DMS153 treated with DMSO at 0.1 percent for 48 hours (cell line): ENCODE data around the gene KLK7.
A peak's percentile ranks its signal among the peaks of the same experiment; 100 is the strongest.

Experiments
- DNase-seq: peaks from one replicate; lab custom pipeline; 2025; ENCODE audit not compliant: unreplicated experiment; lab: John Stamatoyannopoulos, UW

Gene KLK7

DNA sequence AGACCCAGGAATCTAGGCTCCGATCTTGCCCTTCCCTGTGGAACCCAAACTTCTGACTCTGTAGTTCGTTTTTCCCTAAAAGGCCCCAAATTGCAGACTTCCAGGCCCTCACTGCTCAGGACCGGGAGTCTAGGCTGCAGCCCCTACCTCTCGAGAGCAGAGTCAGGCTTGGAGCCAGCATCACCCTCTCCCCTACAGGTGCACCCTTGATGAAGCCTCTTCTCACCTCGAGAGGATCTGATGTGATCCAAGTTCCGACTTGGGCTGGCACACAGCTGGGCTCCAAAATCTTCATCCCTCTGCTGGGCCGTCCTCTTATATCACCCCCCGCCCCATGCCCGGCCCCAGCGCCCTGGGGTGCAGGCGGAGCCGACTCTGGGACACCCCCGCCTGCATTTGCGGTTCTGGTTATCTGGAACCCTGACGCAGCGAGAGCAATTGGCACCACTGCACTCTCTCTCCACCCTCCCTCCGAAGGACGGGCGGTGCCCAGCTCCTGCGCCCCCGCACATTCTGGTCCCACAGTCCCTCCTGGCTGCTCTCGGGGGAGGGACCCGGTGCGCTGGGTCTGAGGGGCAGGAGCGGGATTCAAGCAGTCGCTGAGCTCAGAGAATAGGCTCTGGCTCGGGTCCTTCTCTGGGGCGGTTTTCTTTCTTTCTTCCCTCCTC, at the start of gene KLK7:
TSS of gene KLK7 (minus strand) at position 293 of the 668 bp plus-strand sequence. CDS start 1,518 bp downstream, outside the sequence.
- DNase-seq = no peak

DNA sequence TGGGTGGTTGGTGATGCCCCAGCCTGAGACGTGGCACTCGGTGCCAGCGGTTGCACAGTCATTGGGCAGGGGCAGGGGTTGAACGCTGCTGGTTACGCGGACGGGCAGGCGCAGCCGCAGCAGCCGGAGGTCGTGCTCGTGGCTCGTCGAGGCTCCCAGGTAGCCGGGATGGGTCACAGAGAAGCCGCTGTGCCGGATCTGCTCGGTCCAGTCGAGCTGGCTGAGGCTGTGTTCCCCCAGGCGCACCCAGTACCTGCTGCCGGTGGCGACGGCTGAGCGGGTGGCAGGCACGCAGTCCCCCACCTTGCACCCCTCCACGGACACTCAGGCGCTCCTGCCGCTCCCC, 48.1 kb upstream of the KLK7 start:
- DNase-seq = no peak

DNA sequence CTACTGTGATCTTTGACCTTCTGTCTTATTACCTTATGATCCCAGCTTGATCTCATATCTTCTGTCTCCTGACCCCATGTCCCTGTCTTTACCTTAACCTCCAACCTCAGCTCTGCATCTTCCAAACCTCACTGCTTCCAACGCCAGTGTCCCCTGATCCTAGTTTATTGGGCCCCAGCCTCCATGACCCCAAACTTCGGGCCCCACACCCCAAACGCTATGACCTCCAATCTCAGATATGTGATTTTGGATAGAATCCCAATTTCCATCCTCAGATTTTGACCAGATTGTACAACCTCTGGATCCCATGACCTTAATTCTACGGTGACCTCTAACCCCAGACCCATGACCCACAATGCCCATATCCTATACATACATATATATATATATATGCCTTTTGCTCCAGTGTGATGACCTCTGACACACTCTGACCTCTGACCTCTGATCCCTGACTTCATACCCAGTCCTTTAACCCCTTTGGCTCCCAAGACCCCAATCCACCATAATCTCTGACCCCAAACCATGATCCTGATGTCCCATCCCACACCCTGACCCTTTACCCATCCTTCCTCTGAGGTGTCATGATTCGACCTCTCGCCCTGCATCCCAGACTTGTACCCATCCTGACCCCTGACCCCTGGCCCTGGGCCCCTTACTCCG, 47.6 kb upstream of the KLK7 start:
- no peak for DNase-seq

DNA sequence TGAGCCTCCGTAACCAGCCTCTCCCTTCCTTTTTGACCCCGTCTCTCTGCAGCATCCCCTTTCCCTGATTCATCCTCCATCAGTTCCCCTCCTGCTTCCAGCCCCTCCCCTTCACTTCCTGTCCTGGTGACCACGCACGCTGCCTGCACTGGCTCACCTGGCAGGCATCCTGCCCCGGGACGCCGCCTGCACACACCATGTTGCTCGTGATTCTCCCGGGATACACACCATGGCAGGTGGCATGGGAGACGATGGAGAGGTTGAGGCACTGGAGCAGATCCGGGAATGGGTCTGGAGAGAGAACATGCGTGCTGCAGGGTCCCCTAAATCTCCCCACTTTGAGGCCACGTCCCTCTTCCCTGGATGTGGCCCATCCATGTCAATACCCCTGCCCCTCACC, 46.9 kb upstream of the KLK7 start:
- no peak for DNase-seq

DNA sequence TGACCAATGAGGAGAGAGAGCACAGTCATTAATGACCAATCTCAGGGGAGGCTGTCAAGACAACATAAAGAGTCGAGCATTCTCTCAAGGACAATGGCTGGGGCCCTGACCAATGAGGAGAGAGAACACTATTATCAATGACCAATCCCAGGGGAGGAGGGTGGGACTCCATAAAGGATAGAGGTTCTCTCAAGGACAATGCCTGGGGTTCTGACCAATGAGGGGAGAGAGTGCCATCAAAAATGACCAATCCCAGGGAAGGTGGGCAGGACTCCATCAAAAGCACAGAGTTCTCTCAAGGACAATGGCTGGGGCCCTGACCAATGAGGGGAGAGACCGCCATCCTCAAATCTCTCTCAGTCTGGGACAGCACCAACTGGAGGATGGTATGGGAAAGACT, 46.0 kb upstream of the KLK7 start:
- no peak for DNase-seq

DNA sequence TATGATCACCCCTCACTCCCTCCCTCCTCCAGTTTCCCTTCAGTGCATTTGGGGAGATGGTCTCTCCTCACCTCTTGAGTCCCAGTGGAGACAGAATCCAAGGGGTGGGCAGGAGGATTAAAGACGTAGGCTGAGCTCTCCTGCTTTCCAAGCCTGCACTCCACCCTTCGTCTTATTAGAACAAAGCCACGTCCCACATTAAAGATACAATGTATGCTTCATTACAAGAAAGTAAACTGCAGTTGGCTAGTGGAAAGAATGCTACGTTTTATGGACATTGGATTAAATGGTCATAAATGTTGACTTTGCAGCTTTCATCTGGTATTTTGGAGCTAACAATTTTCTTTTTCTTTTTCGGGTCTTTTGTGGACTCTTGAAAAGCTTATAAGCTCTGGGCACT, 44.2 kb upstream of the KLK7 start:
- DNase-seq = no peak

DNA sequence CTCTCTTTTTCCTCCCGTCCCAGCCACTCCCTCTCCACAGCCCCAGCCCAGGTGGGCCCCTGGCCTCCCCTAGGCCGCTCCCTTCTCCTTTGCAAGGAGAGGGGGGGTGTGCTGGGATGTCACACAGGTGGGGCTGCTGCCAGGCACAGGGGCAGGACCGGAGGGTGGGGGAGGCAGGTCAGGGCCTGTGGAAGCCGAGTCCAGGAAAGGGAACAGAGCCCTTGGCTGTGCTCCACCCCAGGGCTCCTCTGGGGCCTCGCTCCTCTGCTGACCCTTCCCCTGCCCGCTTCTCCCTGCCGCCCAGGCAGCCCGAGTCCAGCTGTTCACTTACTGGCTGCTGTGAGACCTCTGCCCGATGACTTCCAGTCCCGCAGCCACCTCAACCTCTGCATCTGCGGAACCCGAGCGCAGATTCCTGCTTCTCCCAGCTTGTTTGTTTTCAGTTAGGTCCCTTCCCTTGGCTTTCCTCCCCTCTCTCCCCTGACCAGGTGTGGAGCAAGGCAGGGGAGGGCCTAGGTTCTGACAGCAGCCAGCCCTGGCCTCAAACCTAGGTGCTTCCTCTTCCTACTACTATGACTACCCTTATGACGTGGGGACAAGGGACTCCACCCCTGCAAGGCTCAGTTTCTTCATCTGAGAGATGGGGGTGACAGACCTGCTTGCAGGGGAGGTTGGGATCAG, 43.5 kb upstream of the KLK7 start:
- DNase-seq = no peak

DNA sequence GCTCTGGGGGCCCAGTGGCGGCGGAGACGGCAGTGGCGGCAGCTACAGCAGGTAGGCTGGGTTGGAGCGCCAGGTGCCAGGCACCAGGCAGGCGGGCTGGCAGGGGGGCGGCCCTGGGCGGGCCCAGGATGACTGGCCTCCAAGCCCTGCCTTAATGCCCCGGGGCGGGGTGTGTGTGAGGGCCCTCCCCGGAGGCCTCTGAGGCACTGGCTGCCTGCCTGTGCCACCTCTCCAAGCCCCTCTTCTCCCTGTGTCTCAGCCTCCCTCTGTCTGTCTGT, 42.8 kb upstream of the KLK7 start, which contains the start of gene KLK11:
TSS of gene KLK11 (minus strand) at position 63 of the 278 bp plus-strand sequence. CDS start 985 bp downstream, outside the sequence.
- DNase-seq = peak; percentile 25

DNA sequence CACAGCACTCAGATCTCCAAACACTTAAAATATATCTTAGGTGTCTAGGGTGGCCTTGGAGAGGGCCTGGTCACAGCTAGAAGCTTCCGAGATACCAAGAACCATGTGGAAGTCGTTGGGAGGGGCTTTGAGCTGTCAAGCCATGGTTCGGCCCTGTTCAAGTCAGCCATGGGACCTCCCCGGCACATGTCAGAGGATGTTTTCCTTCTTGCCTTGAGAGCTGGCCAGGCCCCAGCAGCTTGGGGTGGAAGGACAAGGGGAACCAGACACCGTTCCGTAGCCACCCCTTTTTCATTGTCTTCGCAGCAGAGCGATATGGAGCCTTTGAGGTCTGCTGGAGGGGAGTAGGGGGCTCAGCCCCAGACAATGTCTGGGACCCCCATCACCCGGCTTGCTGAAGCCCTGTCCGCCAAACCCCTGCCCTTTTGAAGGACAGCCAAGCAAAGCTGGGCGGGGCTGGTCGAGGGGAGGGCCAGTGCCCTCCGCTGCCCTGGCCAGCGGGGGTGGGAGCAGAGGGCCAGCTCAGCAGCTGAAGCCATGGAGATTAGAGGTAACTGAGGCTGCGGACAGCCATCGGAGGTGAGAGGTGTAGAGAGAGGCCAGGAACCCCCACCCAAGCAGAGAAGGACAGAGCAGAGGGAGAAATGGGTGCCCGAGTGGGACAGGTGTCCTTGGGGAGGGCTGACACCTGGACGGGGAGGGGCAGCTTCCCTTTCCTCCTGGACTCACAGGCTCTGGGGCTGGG, 42.3 kb upstream of the KLK7 start:
- no peak for DNase-seq

DNA sequence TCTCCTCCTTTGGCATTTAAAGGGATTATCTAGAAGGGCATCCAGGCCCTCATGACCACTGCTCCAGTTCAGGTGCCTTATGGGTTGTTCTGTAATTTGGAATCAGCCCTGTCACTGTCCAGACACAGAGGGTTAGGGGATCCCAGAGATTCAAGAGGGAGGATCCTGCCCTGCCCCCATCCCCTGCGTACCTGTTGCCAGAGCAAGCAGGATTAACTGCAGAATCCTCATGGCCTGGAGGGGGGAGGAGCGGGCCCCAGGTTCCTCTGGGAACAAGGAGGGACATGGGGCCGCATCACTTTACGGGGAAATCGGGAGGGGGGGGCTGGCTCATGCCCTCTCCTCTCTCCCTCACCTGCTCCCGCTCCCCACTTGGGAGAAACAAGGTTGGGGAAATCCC, 41.7 kb upstream of the KLK7 start:
- DNase-seq = no peak

DNA sequence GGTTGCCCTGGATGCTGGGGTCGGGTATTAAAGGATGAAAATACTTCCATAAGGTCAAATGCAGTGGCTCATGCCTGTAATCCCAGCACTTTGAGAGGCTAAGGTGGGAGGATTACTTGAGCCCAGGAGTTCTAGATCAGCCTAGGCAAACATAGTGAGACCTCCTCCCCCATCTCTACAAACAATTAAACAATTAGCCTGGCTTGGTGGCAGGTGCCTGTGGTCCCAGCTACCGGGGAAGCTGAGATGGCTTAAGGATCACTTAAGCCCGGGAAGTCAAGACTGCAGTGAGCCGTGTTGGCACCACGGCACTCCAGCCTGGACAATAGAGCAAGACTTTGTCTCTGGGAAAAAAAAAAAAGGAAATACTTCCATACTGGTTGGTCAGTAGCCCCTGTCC, 41.2 kb upstream of the KLK7 start:
- DNase-seq = no peak

DNA sequence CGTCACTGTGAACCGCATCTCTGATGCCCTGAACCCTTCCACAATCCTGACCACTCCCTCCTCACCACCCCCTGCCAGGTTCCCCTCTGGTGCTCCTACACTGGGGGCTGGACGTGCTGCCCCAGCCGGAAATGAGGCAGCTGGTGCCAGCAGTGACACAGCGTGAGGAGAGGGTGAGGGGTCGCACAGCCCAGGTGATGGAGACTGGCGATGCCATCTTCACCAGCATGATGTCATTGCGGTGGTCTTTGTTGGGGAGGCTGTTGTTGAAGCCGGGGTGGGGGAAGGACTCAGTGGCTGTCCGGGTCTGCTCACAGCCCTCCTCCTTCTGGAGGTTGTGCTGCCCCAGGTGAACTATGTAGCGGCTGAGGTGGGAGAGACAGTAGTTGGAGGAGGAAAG, 40.2 kb upstream of the KLK7 start:
- DNase-seq = no peak

DNA sequence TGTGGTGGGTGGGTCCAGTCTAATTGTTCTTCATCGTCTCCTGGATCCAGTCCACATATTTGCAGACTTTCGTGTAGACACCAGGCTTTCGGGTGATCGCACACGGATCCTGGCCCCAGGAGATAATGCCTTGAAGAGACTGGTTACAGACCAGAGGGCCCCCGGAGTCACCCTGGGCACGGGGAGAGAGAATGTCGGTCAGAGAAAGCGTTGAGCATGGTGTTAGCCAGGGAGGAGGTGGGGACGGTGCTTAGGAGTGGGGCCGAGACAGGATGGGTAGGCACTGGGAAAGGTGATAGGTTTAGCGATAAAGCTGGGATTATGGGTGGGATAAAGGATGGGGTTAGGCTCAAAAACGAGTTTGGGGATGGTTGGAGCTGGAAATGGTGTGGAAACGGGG, 38.8 kb upstream of the KLK7 start:
- DNase-seq = no peak

DNA sequence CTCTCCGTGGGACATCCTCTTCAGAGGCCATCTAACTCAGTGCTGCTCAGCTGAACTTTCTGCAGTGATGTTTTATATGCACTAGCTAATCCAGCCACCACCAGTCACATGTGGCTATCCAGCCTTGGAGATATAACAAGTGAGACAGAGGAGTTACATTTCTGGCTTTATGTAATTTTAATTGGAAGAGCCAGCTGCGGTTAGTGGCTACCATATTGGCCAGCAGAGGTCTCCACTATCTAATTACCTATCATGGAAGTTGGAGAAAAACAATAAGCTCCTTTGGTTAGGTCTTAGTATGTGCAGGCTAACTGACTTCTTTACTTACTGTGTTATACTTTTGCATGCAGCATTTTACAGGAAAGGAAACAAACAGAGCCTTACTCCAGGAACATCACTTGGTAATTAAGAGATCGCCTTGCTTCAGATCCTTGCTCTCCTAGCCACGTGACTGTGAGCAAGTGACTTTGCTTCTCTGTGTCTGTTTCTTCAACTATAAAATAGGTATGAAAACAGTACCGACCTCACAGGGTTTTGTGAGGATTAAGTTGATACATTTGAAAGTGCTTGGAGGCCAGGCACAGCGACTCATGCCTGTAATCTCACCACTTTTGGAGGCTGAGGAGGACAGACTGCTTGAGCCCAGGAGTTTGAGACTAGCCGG, 37.4 kb upstream of the KLK7 start:
- DNase-seq = peak; percentile 75

DNA sequence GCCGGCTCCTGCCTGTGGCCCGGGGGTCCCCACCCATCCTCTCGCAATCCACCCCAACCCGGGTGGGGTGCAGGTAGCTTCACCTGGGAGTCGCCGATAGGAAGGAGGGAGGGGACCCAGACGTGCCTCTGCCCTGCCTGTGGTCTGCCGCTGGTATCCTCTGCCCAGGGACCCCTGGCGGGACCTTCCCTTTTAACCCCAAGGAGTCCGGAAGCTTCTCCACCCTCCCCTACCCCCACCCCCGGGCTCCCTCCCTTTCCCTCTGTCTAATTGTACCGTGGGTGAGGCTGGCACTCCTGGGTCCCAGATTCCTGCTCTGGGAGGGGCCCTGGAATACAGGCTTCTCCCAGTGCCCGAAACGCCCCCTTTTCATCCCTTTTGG, 35.8 kb upstream of the KLK7 start, which contains the start of gene KLK10:
TSS of gene KLK10 (minus strand) at position 166 of the 382 bp plus-strand sequence. CDS start 579 bp downstream, outside the sequence.
- no peak for DNase-seq

DNA sequence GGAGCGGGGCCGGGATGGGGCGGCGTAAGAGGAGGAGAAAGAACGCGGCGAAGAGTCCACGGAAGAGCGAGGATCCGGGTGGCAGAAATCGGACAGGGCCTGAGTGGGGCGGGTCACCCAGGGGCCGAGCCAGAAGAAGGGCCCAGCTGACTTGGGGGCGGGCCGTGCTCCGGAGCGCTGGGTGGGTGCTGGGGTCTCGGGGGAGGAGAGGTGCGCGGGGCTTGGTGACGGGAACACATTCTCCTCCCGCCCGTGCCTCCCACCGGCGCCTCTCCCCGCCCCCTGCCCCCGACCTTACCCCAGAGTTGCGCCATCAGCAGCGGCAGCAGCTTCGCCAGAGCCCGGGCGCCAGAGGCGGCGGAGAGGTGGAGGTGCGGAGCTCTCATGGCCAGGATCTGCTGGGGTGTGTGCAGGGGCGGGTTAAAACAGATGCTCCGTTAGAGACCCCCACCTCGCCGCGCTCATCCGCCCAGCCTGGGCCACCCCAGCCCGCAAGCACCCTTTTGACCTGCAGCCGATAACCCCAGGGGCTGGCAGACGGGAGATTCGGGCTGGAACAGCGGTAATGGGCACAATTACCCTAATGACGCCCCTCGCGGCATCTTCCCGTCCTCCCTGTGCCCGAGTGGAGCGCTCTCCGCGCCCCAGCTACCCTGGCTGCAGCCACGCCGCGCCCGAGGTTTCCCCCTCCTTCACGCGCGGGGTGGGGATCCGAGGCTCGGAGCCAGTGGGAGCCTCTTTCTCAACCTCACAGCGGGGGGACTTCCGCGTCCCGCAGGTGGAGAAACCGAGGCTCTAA, 35.2 kb upstream of the KLK7 start:
- no peak for DNase-seq

DNA sequence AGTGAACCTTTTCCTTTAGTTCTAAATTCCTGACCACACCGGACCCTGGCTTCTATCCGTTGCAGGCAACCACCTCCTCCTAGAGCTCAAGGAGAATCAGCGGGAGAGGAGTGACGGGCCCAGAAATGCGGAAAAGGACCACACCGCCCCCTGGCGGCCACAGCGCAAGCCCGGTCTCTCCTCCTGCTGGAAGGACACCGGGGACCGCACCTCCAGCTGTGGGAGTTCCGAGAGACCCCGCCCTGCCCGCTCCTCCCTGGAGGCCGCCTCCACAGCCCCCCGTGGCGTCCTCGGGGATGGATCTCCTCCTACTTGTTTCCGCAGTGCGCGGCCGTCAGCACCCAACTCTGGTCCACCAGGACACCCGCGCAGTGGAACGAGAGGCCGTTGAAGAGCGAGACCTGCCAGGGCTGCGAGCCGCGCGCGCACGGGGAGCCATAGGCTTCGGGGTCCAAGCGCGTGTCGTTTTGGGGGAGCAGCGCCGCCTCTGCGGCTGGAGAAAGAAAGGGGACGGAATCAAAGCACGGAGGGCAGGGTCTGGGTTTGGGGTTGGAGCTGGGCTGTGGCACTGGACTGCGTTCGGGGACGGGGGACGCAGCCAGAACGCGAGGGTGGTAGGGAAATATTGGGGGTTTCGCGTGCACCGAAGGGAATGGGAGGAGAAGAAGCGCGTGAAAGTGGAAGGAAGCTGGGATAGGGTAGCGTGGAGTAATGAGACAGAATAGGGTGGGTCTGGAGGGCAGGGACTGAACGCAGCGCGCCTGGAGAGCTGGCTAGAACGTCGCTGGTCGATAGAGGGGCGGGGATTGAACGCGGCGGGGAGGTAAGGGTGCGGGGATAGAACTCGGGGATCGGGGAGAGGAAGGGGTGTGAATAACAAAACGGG, 33.3 kb upstream of the KLK7 start:
- DNase-seq = peak; percentile 43

DNA sequence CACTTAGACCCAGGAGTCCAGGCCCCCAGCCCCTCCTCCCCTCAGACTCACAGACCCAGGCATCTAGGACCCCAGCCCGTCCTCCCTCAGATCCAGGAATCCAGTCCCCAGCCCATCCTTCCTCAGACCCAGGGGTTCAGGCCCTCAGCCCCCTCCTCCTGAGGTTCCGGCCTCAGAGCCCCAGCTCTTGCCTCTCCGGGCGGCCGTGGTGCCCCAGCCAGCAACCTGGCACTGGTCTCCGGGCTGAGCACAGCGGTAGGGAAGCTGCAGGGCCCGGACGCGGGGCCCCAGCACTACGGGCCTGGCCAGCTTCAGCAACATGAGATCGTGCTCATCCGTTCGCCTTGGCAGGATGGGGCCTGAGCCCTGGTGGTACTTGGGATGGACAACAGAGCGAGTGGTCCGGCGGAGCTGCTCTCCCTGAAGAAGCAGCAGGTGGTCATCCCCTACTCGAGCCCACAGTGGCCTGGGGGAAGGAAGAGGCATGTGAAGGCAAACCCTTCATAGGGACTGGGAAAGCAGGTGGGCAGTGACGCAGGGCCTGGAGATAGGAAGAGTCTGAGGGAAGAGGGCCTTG, 32.1 kb upstream of the KLK7 start:
- DNase-seq = no peak

DNA sequence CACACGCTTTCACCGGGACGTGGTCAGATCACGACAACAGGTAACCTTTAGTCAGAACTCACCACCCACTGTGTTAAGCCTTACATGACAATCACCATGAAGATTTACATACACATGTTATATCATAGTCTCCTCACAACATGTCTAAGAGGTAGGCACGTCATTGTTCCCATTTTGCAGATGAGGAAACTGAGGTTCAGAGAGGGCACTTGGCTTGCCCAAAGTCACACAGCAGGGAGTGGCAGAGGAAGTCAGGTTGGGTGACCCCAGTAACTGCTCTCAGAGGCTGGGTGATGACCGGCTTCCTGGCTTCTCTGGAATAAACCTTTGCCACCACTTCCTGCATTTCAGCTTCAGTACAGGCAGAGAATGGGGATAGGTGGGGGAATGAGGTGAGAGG, 30.5 kb upstream of the KLK7 start:
- no peak for DNase-seq
